HS-5 (cell line): ENCODE measurements around the gene ZNF23.
"Not testable (repeated sequence)": the region's sequence is repeated elsewhere in the genome, so short reads cannot be mapped to it uniquely, and the experiment has no call there.

ENCODE experiments used
- DNase-seq: peaks from one replicate; pipeline ENCODE4 v3.0.0-alpha.2; 2012; ENCODE audit warnings: low read depth

Gene ZNF23

DNA sequence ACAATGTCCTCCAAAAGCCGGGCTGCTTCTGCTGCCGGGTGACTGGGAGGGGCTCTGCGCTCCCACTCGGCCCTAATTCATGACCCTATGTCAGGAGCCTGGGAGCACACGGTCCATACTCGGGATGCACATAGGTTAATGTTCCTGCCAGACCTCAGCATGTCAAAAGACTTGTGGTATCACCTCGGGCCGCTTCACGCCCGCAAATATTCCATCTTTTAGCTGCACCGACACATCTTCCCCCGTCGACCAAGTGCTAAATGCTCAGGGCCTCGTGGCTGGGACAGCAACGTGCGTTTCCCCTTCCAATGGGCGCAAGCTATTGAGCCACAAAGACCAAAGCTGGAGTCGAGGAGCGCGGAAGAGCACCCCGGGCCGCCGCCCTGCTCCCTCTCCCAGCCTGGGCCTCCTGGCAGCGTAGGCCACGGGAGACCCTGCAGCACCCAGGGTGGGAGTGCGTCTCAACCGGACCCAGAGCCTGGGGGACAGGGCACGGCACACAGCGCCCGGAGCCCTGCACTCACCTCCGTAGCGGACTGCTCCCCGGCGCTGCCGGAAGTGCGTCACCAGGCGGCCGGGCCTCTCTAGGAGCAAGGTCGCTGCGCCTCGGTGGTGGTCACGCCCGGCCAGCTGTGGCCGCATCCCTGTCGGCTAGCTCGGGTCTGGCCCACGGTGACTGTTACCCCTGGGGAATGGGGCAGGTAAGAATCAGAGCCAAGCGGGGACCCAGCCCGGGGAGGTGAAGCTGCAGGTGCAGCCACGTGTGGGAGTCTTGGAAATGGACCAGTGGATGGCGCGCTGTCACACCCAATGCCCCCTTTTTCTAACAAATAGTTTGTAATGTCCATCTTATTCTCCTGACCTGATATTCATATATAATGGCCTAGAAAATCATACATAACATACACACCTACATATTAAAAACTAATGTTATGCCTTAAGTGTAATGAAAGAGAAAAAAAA lies at the start of gene ZNF23:
Gene ZNF23, minus strand, starts transcription at position 562 of the 963 bp plus-strand sequence. CDS start 5,451 bp downstream, outside the sequence.
- DNase-seq: no peak

DNA sequence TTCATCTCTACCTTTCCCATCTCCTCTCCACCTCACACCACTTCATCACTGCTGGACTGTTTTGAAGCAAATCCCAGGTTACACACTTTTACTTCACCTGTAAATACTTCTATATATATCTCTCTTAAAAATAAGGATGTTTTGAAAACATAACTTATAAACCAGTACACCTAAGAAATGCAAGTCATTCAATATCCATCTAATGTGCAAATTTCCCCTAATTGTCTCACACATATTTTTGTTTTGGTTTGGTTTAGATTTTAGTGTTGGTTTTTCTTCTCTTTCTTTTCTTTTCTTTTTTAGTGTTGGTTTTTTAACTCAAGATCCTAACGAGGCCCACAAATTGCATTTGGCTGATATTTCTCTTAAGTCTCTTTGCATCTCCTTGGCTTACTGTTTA lies 45.0 kb upstream of the ZNF23 start:
- no peak for DNase-seq

DNA sequence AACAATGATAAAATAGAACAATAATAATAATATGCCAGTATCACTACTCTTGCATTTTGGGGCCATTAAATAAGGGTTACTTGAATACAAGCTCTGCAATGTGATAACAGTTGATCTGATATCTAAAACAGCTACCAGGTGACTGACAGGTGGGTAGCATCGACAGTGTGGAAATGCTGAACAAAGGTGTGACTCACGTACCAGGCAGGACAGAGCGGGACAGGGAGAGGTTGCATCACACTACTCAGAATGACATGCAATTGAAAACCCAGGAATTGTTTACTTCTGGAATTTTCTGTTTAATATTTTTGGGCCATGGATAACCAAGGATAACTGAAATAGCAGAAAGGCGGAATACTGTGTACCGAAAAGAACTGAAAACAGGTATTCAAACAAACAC lies 42.9 kb upstream of the ZNF23 start:
- DNase-seq: no peak

DNA sequence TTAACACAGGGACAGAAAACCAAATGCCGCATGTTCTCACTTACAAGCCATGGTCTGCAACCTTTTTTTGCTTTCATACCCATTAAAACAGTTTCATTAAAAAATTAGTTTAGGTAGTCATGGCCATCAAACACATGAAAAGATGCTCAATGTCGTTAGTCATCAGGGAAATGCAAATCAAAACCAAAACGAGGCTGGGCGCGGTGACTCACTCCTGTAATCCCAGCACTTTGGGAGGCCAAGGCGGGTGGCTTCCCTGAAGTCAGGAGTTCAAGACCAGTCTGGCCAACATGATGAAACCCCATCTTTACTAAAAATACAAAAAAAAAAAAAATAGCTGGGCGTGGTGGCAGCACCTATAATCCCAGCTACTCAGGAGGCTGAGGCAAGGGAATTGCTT lies 42.0 kb upstream of the ZNF23 start:
- DNase-seq: not testable (repeated sequence)

- DNase-seq: no peak
Measured at GRCh38 chr16:71501547-71501946, 39.5 kb upstream of the ZNF23 start.

DNA sequence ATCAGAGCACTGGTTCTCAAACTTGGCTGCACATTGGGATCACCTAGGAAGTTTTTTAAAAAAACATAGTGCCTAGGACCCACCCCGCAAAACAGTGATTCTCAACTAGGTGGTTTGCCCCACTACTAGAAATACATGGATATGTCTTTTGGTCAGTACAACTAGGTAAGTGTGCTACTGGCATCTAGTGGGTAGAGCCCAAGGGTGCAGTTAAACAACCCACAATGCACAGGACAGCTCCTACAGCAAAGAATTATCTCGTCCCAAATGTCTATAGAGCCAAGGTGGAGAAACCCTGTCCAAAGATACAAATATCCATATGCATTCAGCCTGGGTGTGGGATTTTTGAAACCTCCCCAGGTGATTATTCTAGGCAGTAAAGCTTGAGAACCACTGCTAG lies 38.9 kb upstream of the ZNF23 start:
- no peak for DNase-seq

DNA sequence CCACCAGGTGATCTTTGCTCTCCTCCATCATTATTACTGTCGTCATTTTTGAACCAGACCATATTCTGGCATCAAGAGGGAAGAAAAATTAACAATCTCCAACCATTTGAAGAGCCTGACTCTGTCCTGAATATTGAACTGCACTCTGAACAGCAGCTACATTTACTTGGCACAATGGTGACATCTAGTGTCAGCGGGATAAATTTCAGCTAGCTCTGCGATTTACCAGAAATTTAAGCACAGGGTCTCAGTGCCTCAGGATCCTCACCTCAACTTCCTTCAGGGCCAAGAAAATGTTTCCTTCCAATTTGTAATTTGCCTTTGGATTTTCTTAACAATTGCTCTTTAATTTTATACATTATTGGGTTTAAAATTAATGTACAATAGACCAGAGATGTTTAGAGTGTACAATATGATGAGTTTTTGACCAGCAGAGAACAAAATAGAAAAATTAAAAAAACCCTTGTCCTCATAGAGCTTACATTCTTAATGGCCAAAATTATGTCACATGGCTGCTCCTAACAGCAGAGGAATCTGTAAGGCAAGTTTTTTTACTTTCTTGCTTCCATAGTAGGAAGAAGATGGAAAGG lies 37.8 kb upstream of the ZNF23 start:
- peak; percentile 23 for DNase-seq

- DNase-seq: no peak
Measured at GRCh38 chr16:71498031-71498430, 36.0 kb upstream of the ZNF23 start.

- no peak for DNase-seq
Measured at GRCh38 chr16:71493213-71493612, 31.2 kb upstream of the ZNF23 start.

DNA sequence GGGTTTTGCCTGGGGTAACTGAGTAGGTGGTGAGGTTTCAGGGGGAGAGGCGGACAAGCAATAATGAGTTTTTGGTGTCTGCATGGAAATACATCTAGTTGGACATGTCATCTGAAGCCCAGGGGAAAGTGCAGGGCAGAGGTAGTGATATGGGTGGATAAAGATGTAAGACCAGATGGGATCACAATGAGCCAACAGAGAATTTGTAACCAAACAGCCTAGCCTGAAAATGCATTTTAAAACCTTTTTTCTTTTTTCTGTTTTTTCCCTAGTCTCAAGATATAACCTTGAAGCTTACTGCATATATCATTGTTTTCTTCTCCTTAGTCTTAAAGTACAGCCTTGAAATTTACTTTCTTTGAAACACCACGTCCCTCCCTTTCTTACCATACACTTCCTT lies 30.7 kb upstream of the ZNF23 start:
- no peak for DNase-seq

GRCh38 chr16:71491054-71491453 lies 29.0 kb upstream of the ZNF23 start:
- DNase-seq: no peak

DNA sequence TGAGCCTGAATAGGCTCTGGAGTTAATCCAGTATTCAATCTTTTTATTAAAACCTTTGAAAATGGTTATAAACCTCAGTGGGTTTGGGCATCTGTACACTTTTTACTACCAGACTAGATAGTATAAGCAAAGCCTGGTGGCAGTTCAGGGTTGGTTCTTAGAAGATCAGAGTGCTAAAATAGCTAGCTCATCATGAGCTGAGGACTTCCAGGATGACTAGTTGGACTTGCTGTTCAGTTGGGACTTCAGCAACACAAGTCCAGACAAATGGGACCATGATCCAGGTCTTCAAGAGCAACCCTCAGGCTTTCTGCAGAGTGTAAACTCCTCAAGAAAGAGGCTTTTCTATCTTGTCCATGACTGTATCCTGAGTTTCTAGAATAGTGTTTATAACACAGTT lies 28.3 kb upstream of the ZNF23 start:
- no peak for DNase-seq

GRCh38 chr16:71489122-71489521 lies 27.1 kb upstream of the ZNF23 start, which contains the start of gene ZNF19:
TSS of gene ZNF19 (minus strand) at chr16:71489324. CDS start at chr16:71482114, 7,210 bp downstream.
- DNase-seq: no peak

- peak; percentile 85 for DNase-seq
Measured at GRCh38 chr16:71484006-71484893, 22.2 kb upstream of the ZNF23 start.

DNA sequence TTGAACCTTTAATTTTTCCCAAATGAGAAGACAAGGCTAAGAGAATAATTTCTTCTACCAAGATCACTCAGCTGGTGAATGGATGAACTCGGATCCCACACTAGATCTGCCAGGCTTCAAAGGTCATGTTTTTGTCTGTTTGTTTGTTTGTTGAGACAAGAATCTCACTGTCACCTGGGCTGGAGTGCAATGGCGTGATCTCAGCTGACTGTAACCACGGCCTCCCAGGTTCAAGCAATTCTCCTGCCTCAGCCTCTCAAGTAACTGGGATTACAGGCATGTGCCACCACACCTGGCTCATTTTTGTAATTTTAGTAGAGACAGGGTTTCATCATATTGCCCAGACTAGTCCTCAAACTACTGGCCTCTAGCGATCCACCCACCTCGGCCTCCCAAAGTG lies 20.5 kb upstream of the ZNF23 start:
- no peak for DNase-seq

DNA sequence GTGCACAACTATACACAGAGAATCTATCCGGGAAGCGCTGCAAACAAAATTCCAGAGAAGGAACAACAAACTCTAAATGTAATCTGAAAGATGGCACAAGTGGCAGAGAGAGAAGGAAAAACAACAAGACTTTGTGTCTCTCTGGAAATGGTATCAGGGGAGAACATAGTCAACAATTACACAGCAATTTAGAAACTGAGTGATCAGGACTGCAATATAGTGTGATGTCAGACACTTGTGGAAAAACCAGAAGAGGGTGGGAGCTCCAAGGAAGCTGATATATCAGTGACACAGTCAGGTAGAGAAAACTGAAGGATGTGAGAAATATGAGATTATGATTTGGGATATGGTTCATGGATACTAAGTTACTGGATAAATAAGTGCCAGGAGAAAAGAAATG lies 18.9 kb upstream of the ZNF23 start:
- DNase-seq: no peak

GRCh38 chr16:71479420-71479819 lies 17.4 kb upstream of the ZNF23 start:
- no peak for DNase-seq

GRCh38 chr16:71476457-71477124 lies 14.5 kb upstream of the ZNF23 start:
- DNase-seq: no peak

GRCh38 chr16:71474864-71475263 lies 12.8 kb upstream of the ZNF23 start:
- peak; percentile 86 for DNase-seq

GRCh38 chr16:71473891-71474290 lies 11.8 kb upstream of the ZNF23 start:
- DNase-seq: no peak

- no peak for DNase-seq
Measured at GRCh38 chr16:71472931-71473330, 10.9 kb upstream of the ZNF23 start.

DNA sequence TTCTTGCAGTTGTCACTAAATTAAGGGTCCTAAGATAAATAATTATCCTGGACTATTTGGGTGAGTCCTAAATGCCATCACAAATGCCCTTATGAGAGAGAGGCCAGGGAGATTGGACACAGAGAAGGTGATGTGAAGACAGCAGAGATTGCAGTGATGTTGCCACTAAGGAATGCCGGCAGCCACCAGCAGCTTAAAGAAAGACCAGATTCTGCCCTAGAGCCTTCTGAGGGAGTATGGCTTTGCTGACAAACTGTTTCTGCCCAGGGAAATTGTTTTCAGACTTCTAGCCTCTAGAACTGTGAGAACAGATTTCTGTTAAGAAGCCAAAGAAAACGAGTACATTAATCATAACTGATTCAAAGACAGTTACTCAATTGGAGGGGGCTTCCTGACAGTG lies 10.0 kb upstream of the ZNF23 start:
- DNase-seq: no peak
